Heart right ventricle (tissue), 16 donors: ENCODE results near the gene KIF5C. TPM values are rescaled to one million over a fixed set of nuclear protein-coding genes. Genes with fewer than 3 reads are reported as not detected.

Experiments
- ATAC-seq, 8 donors: fragments of 200-7000 bp; cut with Tn5 transposase; one replicate each; pipeline ENCODE4 v1.9.1; 2020; ENCODE audit warnings: mild to moderate bottlenecking in 8 of 8, moderate library complexity in 8 of 8, moderate number of reproducible peaks in 1 of 8
- DNase-seq, 2 donors: peaks; one replicate each; pipeline ENCODE4 v3.0.0-alpha.2; 2020
- H3K27ac ChIP-seq, 10 donors: fragments of 200-600 bp; sonication (generic) in 2 of 10; one replicate each; pipeline versions ENCODE4 v1.5.0 to v1.8.0; 2020 to 2022; ENCODE audit warnings: mild to moderate bottlenecking in 3 of 10
- H3K27me3 ChIP-seq, 7 donors: fragments of 200-600 bp; one replicate each; pipeline ENCODE4 v1.8.0; 2021 to 2022; ENCODE audit warnings: mild to moderate bottlenecking in 2 of 7
- H3K36me3 ChIP-seq, 9 donors: fragments of 200-600 bp; sonication (generic) in 1 of 9; one replicate each; pipeline versions ENCODE4 v1.5.0 to v1.8.0; 2020 to 2022; ENCODE audit warnings: mild to moderate bottlenecking in 2 of 9
- H3K4me1 ChIP-seq, 9 donors: fragments of 200-600 bp; sonication (generic) in 1 of 9; one replicate each; pipeline versions ENCODE4 v1.5.0 to v1.8.0; 2020 to 2022; ENCODE audit warnings: mild to moderate bottlenecking in 4 of 9
- H3K4me3 ChIP-seq, 10 donors: fragments of 200-600 bp; sonication (generic) in 2 of 10; one replicate each; pipeline versions ENCODE4 v1.5.0 to v1.8.0; 2020 to 2022; ENCODE audit warnings: mild to moderate bottlenecking in 7 of 10, moderate library complexity in 2 of 10
- H3K9me3 ChIP-seq, 11 donors: fragments of 200-600 bp in 10 of 11; sonication (generic) in 2 of 11; one replicate each; pipeline versions ENCODE4 v1.5.0 to v1.8.0; 2013 to 2022; ENCODE audit warnings: mild to moderate bottlenecking in 2 of 11, control low read depth in 1 of 11, moderate library complexity in 1 of 11
- WGBS, 2 donors: extraction: QIAGEN DNeasy Blood & Tissue Kit; methylation state at CpG; one replicate each; pipeline ENCODE4 v1.1.7; 2013; ENCODE audit warnings: inconsistent platforms in 1 of 2; 5-methylcytosine and 5-hydroxymethylcytosine counted together
- intact Hi-C, 10 donors: fragments of 100-400 bp; cut with DNase I; formaldehyde crosslinking; loops; one replicate each; pipeline versions ENCODE4 v1.11.1 to v1.14.2; 2022
- polyA plus RNA-seq, 2 donors: library from polyadenylated mRNA; stranded (reverse); fragments of 200-250 nt; gene quantifications; one replicate each; pipeline ENCODE4 v1.2.3, GENCODE V29; 2013
- total RNA-seq, 10 donors: library from RNA; stranded (reverse); fragmentation: NEBNext Ultra II Directional in 3 of 10; extraction: Animal tissue kit (Norgen Biotek cat#: 25700) in 3 of 10; gene quantifications; one replicate each; pipeline versions ENCODE4 v1.2.1 to v1.2.4, GENCODE V29; 2021 to 2023
- TF ChIP-seq, protein P1 (sequence below), 9 donors: fragments of 200-600 bp; sonication (generic) in 2 of 9; IDR thresholded peaks; one replicate each; pipeline versions ENCODE4 v1.5.0 to v1.8.0; 2021 to 2022; ENCODE audit warnings: antibody characterized with exemption in 9 of 9, mild to moderate bottlenecking in 5 of 9, moderate library complexity in 1 of 9
- donor health status: Arrhythmogenic right ventricular cardiomyopathy.
- donor health status: ischemic (EF 13 %, LVEDD 7.1; RV severe dilation, severe dysfunction).
- donor health status: healthy with polysubstance abuse.
- donor health status: DM: no; HTN: yes; CAD: no.
- donor health status: DM: no; HTN: no; CAD: no.
- donor health status: ischemic (EF 25% LVEDD 6.9; RV normal size, moderate dysfunction).
- donor health status: ischemic (EF 25% LVEDD 5.7; RV mildly dilated, moderate dysfunction).
- donor health status: healthy.
- donor health status: DM: yes; HTN: yes; CAD: no.
- donor health status: Ischemic cardiomyopathy.
- donor health status: ischemic (EF 35%, LVEDD 5.7; RV mildly dilated, moderate dysfunction).
- donor health status: nonischemic (EF 11% LVEDD 7.7; RV severe dilation, severe dysfunction).
- donor health status: DM: yes; HTN: yes; CAD: no.
- donor health status: PGD.
- donor health status: ischemic (EF 29% LVEDD 5.4; RV normal size, mild dysfunction).
- donor health status: nonischemic (EF 23%, LVEDD 6.1; RV moderate dilation, normal function).

Gene KIF5C
- total and polyA plus RNA-seq, 12 donors = 0.21 to 0.94 (median 0.42) TPM

DNA sequence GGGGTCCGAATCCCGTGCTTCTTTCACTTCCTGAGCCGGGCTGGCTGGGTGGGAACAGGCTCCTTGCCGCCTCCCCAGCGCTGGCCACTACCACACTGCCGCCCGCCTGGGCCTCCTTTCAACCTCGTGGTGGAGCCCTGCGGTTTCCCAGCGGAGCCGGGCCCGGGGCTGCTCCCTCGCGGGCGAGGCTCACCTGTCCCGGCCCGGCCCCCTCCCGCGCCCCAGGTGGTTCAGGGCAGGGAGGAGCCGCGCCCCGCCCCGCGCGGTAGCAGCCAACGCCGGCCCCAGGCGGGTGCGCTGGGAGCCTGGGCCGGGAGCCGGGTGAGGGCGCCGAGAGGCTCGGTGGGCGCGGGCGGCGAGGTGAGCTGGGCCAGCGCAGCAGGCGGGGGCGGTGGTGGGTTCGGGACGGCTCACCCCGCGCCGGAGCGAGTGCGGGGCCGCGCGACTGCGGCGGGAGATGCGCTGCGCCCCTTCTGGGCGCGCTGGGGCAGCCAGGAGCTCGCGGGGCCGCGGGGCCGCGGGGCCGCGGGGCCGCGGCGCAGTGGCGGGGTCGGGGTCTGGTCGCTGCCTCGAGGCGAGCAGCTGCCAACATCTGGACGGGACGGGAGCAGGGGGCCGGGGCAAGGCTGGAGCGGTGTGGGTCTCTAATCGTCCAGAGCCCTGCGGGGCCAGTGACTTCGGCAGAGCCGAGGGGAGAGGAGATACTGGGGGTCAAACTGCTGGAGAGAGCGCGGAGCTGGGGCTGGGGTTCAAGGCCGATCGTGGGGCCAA is 163.6 kb downstream of the KIF5C start, which contains the start of gene LYPD6B:
TSS of gene LYPD6B (plus strand) at position 258 of the 771 bp plus-strand sequence. CDS start 92,250 bp downstream, outside the sequence.
- H3K27ac ChIP-seq = no peak within 1 kb of the TSS
- ATAC-seq = peak in 3 of 8 donors; percentile 20 to 67 (median 55)
- no peaks in the 10 kb centered on the region for H3K9me3 ChIP-seq
- peaks cover 7 to 57% (median 49%) of the 10 kb centered on the region in 7 donors for H3K27me3 ChIP-seq
- WGBS, 2 donors = 1 to 2% methylated on average over 41 to 84 of the region's 85 CpGs
- no peak for DNase-seq
- peaks cover 0 to 3% (median 0%) of the 10 kb centered on the region in 9 donors for H3K4me1 ChIP-seq
- no peaks in the 10 kb centered on the region for H3K36me3 ChIP-seq
- intact Hi-C loops = no loop called here
- TF ChIP-seq, protein P1, sequence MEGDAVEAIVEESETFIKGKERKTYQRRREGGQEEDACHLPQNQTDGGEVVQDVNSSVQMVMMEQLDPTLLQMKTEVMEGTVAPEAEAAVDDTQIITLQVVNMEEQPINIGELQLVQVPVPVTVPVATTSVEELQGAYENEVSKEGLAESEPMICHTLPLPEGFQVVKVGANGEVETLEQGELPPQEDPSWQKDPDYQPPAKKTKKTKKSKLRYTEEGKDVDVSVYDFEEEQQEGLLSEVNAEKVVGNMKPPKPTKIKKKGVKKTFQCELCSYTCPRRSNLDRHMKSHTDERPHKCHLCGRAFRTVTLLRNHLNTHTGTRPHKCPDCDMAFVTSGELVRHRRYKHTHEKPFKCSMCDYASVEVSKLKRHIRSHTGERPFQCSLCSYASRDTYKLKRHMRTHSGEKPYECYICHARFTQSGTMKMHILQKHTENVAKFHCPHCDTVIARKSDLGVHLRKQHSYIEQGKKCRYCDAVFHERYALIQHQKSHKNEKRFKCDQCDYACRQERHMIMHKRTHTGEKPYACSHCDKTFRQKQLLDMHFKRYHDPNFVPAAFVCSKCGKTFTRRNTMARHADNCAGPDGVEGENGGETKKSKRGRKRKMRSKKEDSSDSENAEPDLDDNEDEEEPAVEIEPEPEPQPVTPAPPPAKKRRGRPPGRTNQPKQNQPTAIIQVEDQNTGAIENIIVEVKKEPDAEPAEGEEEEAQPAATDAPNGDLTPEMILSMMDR (IDR thresholded peaks at IDR 0.05) = no peak
- H3K4me3 ChIP-seq = peak within 1 kb of the TSS in 3 of 10 donors; percentile 5 to 14 (median 10)

DNA sequence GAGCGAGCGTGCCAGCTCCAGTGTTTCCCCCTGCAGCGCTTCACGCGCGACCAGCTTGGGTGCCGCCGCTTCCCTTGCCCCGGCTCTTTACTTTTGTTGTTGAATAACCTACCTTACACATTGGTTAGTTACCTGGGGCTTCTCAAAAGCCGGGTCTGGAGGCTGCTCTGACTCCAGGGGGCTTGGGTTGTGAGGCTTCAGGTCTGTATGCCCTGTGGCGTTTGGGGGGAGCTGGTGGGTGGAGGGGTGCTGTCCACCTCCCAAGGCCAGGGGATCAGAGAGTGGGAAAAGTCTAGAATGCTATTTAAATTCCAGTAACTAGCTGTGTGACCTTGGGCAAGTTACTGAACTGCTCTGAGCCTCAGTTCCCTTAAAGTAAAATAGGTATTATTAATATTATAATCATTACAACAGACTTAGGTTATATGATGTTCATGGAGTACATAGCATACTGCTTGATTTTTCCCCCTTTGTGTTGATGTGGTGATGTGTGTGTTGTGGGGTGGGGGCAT is 164.2 kb downstream of the KIF5C start:
- H3K9me3 ChIP-seq = no peaks in the 10 kb centered on the region
- H3K27me3 ChIP-seq = peaks cover 7 to 55% (median 49%) of the 10 kb centered on the region in 7 donors
- 29 to 37% methylated on average over 11 of the region's 11 CpGs for WGBS, 2 donors
- TF ChIP-seq, protein P1 (IDR thresholded peaks at IDR 0.05) = no peak
- no peak for ATAC-seq
- no peak for DNase-seq
- no peaks in the 10 kb centered on the region for H3K36me3 ChIP-seq
- no peak overlapping the region for H3K4me3 ChIP-seq
- intact Hi-C loops = no loop called here
- H3K4me1 ChIP-seq = peaks cover 0 to 3% (median 0%) of the 10 kb centered on the region in 9 donors
- H3K27ac ChIP-seq = no peak overlapping the region

DNA sequence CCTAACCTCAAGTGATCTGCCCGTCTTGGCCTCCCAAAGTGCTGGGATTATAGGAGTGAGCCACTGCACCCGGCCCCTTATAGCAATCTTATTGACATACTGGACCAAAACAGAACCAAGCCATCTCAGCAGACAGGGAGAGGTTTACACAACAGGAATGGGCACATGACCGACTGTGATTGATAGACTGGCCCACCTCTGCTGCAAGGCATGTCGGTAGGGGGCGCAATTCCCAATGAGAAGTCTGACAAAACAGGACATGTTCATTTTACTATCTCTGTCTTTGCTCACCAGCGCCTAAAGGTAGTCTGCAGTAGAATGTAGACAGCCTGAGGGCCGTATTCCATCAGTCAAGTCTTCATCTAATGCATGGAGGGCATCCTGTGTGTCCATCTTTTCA is 165.4 kb downstream of the KIF5C start:
- ATAC-seq (no peak), DNase-seq (no peak)
- Histone ChIP-seq H3K27me3 (peaks cover 7 to 55% (median 42%) of the 10 kb centered on the region in 7 donors), H3K4me3 (no peak overlapping the region), H3K4me1 (peaks cover 0 to 3% (median 0%) of the 10 kb centered on the region in 9 donors), H3K9me3 (peaks cover 0 to 11% (median 4%) of the 10 kb centered on the region in 11 donors), H3K27ac (no peak overlapping the region), H3K36me3 (no peaks in the 10 kb centered on the region)
- intact Hi-C loops = no loop called here
- TF ChIP-seq, protein P1 (IDR thresholded peaks at IDR 0.05) = peak in 4 of 9 donors; percentile 15 to 51 (median 24)
- 67 to 68% methylated on average over 7 of the region's 7 CpGs for WGBS, 2 donors

DNA sequence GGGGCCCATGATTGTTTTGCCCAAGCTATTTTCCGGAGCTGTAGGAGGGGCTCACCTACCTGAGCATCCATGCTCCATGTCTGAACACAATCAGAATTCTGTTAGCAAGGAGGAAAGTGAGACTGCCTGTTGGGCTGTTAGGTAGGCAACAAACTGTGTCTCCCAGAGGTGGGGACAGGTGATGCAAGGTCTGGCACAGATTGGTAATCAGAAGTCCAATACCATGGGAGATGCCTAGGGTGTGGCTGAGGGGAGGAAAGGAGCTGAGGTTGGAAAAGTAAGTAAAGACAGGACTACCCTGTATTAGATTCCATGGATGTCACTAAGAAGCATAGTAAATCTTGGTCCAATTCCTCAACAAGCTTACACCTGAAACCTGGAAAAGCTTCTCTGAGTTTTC is 166.5 kb downstream of the KIF5C start:
- TF ChIP-seq, protein P1 (IDR thresholded peaks at IDR 0.05) = no peak
- 94 to 97% methylated on average over 1 of the region's 1 CpG for WGBS, 2 donors
- Histone ChIP-seq H3K4me3 (no peak overlapping the region), H3K9me3 (peaks cover 0 to 21% (median 4%) of the 10 kb centered on the region in 11 donors), H3K27ac (no peak overlapping the region), H3K4me1 (peaks cover 0 to 3% (median 0%) of the 10 kb centered on the region in 9 donors), H3K36me3 (no peaks in the 10 kb centered on the region), H3K27me3 (peaks cover 7 to 50% (median 36%) of the 10 kb centered on the region in 7 donors)
- intact Hi-C loops = no loop called here
- DNase-seq (no peak), ATAC-seq (no peak)
